IMR-90 (cell line): ENCODE data around the gene KIAA1614. TPM values are rescaled to one million over a fixed set of nuclear protein-coding genes. Genes with fewer than 3 reads are reported as not detected.

Experiments
- ATAC-seq: fragments of 200-7000 bp; cut with Tn5 transposase; 2 replicates; pipeline ENCODE4 v1.9.1; 2020; ENCODE audit warnings: low read depth, mild to moderate bottlenecking, moderate library complexity
- BruUV-seq: library from RNA; stranded (reverse); fragments of 400-500 nt; replicated peaks from 2 replicates; lab custom pipeline; 2021; lab: Mats Ljungman, UMichigan
- CTCF ChIA-PET: fragments of 300-600 bp; formaldehyde crosslinking; extraction: SDS; loops from one replicate; lab custom pipeline; 2021; ENCODE audit warnings: antibody characterized with exemption; lab: Yijun Ruan, JAX
- POLR2A ChIA-PET: fragments of 300-600 bp; sonication (Branson Sonifier 250); formaldehyde crosslinking; loops from one replicate; lab custom pipeline; 2022; ENCODE audit warnings: antibody characterized with exemption; ENCODE audit not compliant: unreplicated experiment; lab: Charles Lee
- DNase-seq: peaks from one replicate; pipeline ENCODE4 v3.0.0; 2013
- H2AFZ ChIP-seq: replicated peaks from 2 replicates; pipeline ENCODE3; 2013; ENCODE audit warnings: low read length, mild to moderate bottlenecking; ENCODE audit not compliant: poor library complexity
- H2AK5ac ChIP-seq: 2 replicates; pipeline ENCODE4 v1.6.1; 2013; ENCODE audit warnings: low read depth, low read length, inconsistent platforms
- H2AK9ac ChIP-seq: replicated peaks from 2 replicates; pipeline ENCODE3; 2013; ENCODE audit warnings: mild to moderate bottlenecking, low read depth, low read length, moderate library complexity; ENCODE audit not compliant: poor library complexity
- H2BK120ac ChIP-seq: 2 replicates; pipeline ENCODE4 v1.6.1; 2013; ENCODE audit warnings: low read depth, low read length, inconsistent platforms
- H2BK15ac ChIP-seq: 3 replicates; pipeline ENCODE4 v1.6.1; 2013; ENCODE audit warnings: low read depth, low read length, inconsistent platforms
- H2BK20ac ChIP-seq: 2 replicates; pipeline ENCODE4 v1.6.1; 2013; ENCODE audit warnings: low read depth, mild to moderate bottlenecking, inconsistent platforms, low read length, moderate library complexity
- H2BK5ac ChIP-seq: 2 replicates; pipeline ENCODE4 v1.6.1; 2013; ENCODE audit warnings: mild to moderate bottlenecking, low read depth, low read length, inconsistent platforms; ENCODE audit not compliant: poor library complexity, severe bottlenecking
- H3K14ac ChIP-seq: replicated peaks from 2 replicates; pipeline ENCODE4 v1.6.1; 2013; ENCODE audit warnings: low read depth, low read length, inconsistent platforms
- H3K18ac ChIP-seq: 2 replicates; pipeline ENCODE4 v1.6.1; 2013; ENCODE audit warnings: low read depth, low read length, control low read depth
- H3K23ac ChIP-seq: 2 replicates; pipeline ENCODE4 v1.6.1; 2013; ENCODE audit warnings: low read depth, low read length, inconsistent platforms
- H3K27ac ChIP-seq: 2 replicates; pipeline ENCODE4 v1.5.1; 2013; ENCODE audit warnings: mild to moderate bottlenecking, control low read depth, low read length; ENCODE audit not compliant: insufficient read depth
- H3K27me3 ChIP-seq: 2 replicates; pipeline ENCODE4 v1.6.1; 2013; ENCODE audit warnings: low read length; ENCODE audit not compliant: control insufficient read depth, insufficient read depth
- H3K36me3 ChIP-seq: 2 replicates; pipeline ENCODE4 v1.6.1; 2013; ENCODE audit warnings: low read length, mixed read lengths; ENCODE audit not compliant: control insufficient read depth, insufficient read depth
- H3K4ac ChIP-seq: 2 replicates; pipeline ENCODE4 v1.6.1; 2013; ENCODE audit warnings: low read depth, low read length, inconsistent platforms
- H3K4me1 ChIP-seq: 2 replicates; pipeline ENCODE4 v1.6.1; 2013; ENCODE audit warnings: low read length, mixed read lengths; ENCODE audit not compliant: control insufficient read depth, insufficient read depth
- H3K4me2 ChIP-seq: 2 replicates; pipeline ENCODE4 v1.6.1; 2013; ENCODE audit warnings: low read depth, mild to moderate bottlenecking, control low read depth, low read length, moderate library complexity
- H3K4me3 ChIP-seq: 2 replicates; pipeline ENCODE4 v1.5.1; 2013; ENCODE audit warnings: low read depth, mild to moderate bottlenecking, control low read depth, low read length, moderate library complexity; ENCODE audit not compliant: insufficient read depth
- H3K56ac ChIP-seq: 2 replicates; pipeline ENCODE4 v1.6.1; 2013; ENCODE audit warnings: low read length, inconsistent platforms; ENCODE audit not compliant: insufficient read depth; ENCODE audit errors: extremely low read depth
- H3K79me1 ChIP-seq, 2 experiments: 2 replicates each; pipeline ENCODE4 v1.6.1; 2013; ENCODE audit warnings: low read length in 2 of 2, inconsistent platforms in 1 of 2, low read depth in 1 of 2
- H3K9ac ChIP-seq: 2 replicates; pipeline ENCODE4 v1.6.1; 2013; ENCODE audit warnings: low read depth, low read length, control low read depth
- H3K9me1 ChIP-seq: 2 replicates; pipeline ENCODE4 v1.6.1; 2013; ENCODE audit warnings: low read length, inconsistent platforms; ENCODE audit not compliant: insufficient read depth
- H3K9me3 ChIP-seq: 2 replicates; pipeline ENCODE4 v1.6.1; 2013; ENCODE audit warnings: low read length; ENCODE audit not compliant: control insufficient read depth, insufficient read depth
- H4K20me1 ChIP-seq: 2 replicates; pipeline ENCODE4 v1.6.1; 2013; ENCODE audit warnings: low read length, inconsistent platforms; ENCODE audit not compliant: insufficient read depth
- H4K5ac ChIP-seq: 2 replicates; pipeline ENCODE4 v1.6.1; 2013; ENCODE audit warnings: mild to moderate bottlenecking, low read depth, low read length, control low read depth
- H4K8ac ChIP-seq, 2 experiments: 2 replicates each; pipeline ENCODE4 v1.6.1; 2013; ENCODE audit warnings: low read depth in 2 of 2, low read length in 2 of 2, control low read depth in 1 of 2, inconsistent platforms in 1 of 2
- H4K91ac ChIP-seq: 2 replicates; pipeline ENCODE4 v1.6.1; 2013; ENCODE audit warnings: low read depth, low read length, inconsistent platforms; ENCODE audit not compliant: insufficient read depth
- CEBPB ChIP-seq: IDR thresholded peaks from 2 replicates; pipeline ENCODE4 v1.6.1; 2012; ENCODE audit warnings: low read depth, low read length, improper control_type of control experiment
- CHD1 ChIP-seq: IDR thresholded peaks from 2 replicates; pipeline ENCODE4 v1.6.1; 2012; ENCODE audit warnings: low read depth, low read length, improper control_type of control experiment
- CTCF ChIP-seq: conservative IDR thresholded peaks from 2 replicates; pipeline ENCODE4 v1.5.1; 2012; ENCODE audit warnings: mild to moderate bottlenecking, low read depth, low read length, improper control_type of control experiment
- FOS ChIP-seq: fragments of 150-350 bp; IDR thresholded peaks from 2 replicates; pipeline ENCODE4 v1.6.1; 2016; ENCODE audit warnings: low read depth, low read length
- POLR2A ChIP-seq: IDR thresholded peaks from 2 replicates; pipeline ENCODE4 v1.6.1; 2012; ENCODE audit warnings: mild to moderate bottlenecking, low read depth, low read length
- RCOR1 ChIP-seq: IDR thresholded peaks from 2 replicates; pipeline ENCODE4 v1.6.1; 2012; ENCODE audit warnings: mild to moderate bottlenecking, low read length, improper control_type of control experiment; ENCODE audit not compliant: insufficient replicate concordance
- WGBS, 2 experiments: methylation state at CpG; one replicate each; pipeline versions ENCODE4 v1.1.5 to v1.1.7; 2013; ENCODE audit warnings: missing lambda C conversion rate in 2 of 2; ENCODE audit not compliant: insufficient read length in 1 of 2; ENCODE audit errors: extremely low coverage in 2 of 2; 5-methylcytosine and 5-hydroxymethylcytosine counted together
- dilution Hi-C: fragments of 300-500 bp; cut with HindIII; formaldehyde crosslinking; loops from one replicate; pipeline ENCODE4 v1.14.3; 2018; ENCODE audit warnings: low sequenced_read_pairs; ENCODE audit not compliant: unreplicated experiment
- in situ Hi-C: fragments of 300-500 bp; cut with MboI; formaldehyde crosslinking; loops from 3 replicates; pipeline ENCODE4 v1.14.3; 2019; ENCODE audit warnings: low sequenced_read_pairs, inconsistent platforms, mixed read lengths
- intact Hi-C: fragments of 100-400 bp; cut with micrococcal nuclease; formaldehyde crosslinking; loops from 2 replicates; pipeline ENCODE4 v1.10.0; 2022
- polyA plus RNA-seq, 3 experiments: library from polyadenylated mRNA; depleted of rRNA; stranded (reverse); fragments of >200 nt; gene quantifications; 2 replicates each; pipeline ENCODE4 v1.2.3, GENCODE V29; 2012; ENCODE audit warnings: low replicate concordance in 1 of 3
- total RNA-seq: library from RNA; depleted of rRNA; stranded (reverse); fragments of >200 nt; gene quantifications from 2 replicates; pipeline ENCODE4 v1.2.3, GENCODE V29; 2012
- TF ChIP-seq, protein P1 (sequence below): fragments of 150-350 bp; IDR thresholded peaks from 2 replicates; pipeline ENCODE4 v1.6.1; 2016; ENCODE audit warnings: low read depth, mild to moderate bottlenecking, low read length, moderate library complexity, borderline replicate concordance

The KIAA1614 gene
- total and polyA plus RNA-seq, 2 of the 4 experiments (the other 2 are of a cell fraction) = 1.8 to 3.5 TPM

DNA sequence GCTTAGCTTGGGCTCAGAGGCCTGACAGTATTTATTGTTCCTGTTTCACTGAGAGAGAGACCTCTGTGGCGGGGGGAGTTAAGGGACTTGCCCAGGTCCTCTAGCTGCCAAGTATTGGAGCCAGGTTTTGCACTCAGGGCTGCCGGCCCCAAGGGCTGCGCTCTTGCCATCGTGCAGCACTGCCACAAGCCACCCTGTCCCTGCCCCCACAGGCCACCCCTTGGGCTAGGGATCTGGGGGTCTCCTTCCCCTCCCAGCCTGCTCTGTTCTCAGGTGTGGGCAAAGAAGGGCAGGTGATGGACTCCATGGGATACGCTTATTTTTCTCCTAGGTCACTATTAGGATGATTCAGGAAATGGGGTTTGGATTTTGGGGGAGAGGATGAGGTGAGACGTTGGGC is 8.7 kb downstream of the KIAA1614 start:
- no peak overlapping the region for H2AK5ac ChIP-seq
- H2BK20ac ChIP-seq = no peak overlapping the region
- no peaks in the 10 kb centered on the region for H3K9me3 ChIP-seq
- H3K4me3 ChIP-seq = no peak overlapping the region
- H4K91ac ChIP-seq = no peak overlapping the region
- peaks cover 25% of the 10 kb centered on the region; the same call in 1 of the 2 replicates for H3K36me3 ChIP-seq
- dilution Hi-C loops = no loop called here
- no peak overlapping the region for H3K9ac ChIP-seq
- CTCF ChIA-PET = interaction anchor here (0.6 to 0.8 kb wide), 2 partner anchors 9 to 21 kb away, joined by 3 to 5 read pairs; partner anchors contain the start of gene KIAA1614
- H3K4me1 ChIP-seq = peaks cover 6% of the 10 kb centered on the region
- intact Hi-C loops = no loop called here
- no peak overlapping the region for H3K27ac ChIP-seq
- no peak overlapping the region for H2BK15ac ChIP-seq
- BruUV-seq = no TSS peak
- H3K23ac ChIP-seq = no peak overlapping the region
- no peak overlapping the region for H2AK9ac ChIP-seq
- no peak overlapping the region for H3K4me2 ChIP-seq
- POLR2A ChIA-PET = no interaction called here
- no peak overlapping the region for H4K5ac ChIP-seq
- ATAC-seq (no peak), DNase-seq (no peak)
- H3K4ac ChIP-seq = no peak overlapping the region
- H3K79me1 ChIP-seq = peaks cover 0 to 2% of the 10 kb centered on the region in 2 experiments; a peak in 1 of 4 replicates
- in situ Hi-C loops = no loop called here
- H2BK120ac ChIP-seq = no peak overlapping the region
- H3K18ac ChIP-seq = no peak overlapping the region
- H4K20me1 ChIP-seq = 0 out of 2 replicates have a peak, but pooled peaks cover 4% of the 10 kb centered on the region
- H3K9me1 ChIP-seq = 0 out of 2 replicates have a peak, but pooled peaks cover 4% of the 10 kb centered on the region
- no peak overlapping the region for H3K56ac ChIP-seq
- H2AFZ ChIP-seq = no peak overlapping the region
- H3K14ac ChIP-seq = no peak overlapping the region
- TF ChIP-seq CTCF (no peak), POLR2A (no peak), CEBPB (no peak), CHD1 (no peak), RCOR1 (no peak), FOS (no peak)
- TF ChIP-seq, protein P1, sequence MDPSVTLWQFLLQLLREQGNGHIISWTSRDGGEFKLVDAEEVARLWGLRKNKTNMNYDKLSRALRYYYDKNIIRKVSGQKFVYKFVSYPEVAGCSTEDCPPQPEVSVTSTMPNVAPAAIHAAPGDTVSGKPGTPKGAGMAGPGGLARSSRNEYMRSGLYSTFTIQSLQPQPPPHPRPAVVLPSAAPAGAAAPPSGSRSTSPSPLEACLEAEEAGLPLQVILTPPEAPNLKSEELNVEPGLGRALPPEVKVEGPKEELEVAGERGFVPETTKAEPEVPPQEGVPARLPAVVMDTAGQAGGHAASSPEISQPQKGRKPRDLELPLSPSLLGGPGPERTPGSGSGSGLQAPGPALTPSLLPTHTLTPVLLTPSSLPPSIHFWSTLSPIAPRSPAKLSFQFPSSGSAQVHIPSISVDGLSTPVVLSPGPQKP = no peak
- H3K27me3 ChIP-seq = no peaks in the 10 kb centered on the region
- WGBS, 2 experiments = 100% methylated on average over 1 of the region's 6 CpGs; no CpG with 5 or more reads in 1 of the 2 experiments
- H2BK5ac ChIP-seq = no peak overlapping the region
- no peak overlapping the region for H4K8ac ChIP-seq
